SKM-1 (cell line): ENCODE measurements around the gene CYP27A1.

Experiments used
- DNase-seq: peaks from one replicate; lab custom pipeline; 2025; ENCODE audit not compliant: unreplicated experiment; lab: John Stamatoyannopoulos, UW

The CYP27A1 gene

DNA sequence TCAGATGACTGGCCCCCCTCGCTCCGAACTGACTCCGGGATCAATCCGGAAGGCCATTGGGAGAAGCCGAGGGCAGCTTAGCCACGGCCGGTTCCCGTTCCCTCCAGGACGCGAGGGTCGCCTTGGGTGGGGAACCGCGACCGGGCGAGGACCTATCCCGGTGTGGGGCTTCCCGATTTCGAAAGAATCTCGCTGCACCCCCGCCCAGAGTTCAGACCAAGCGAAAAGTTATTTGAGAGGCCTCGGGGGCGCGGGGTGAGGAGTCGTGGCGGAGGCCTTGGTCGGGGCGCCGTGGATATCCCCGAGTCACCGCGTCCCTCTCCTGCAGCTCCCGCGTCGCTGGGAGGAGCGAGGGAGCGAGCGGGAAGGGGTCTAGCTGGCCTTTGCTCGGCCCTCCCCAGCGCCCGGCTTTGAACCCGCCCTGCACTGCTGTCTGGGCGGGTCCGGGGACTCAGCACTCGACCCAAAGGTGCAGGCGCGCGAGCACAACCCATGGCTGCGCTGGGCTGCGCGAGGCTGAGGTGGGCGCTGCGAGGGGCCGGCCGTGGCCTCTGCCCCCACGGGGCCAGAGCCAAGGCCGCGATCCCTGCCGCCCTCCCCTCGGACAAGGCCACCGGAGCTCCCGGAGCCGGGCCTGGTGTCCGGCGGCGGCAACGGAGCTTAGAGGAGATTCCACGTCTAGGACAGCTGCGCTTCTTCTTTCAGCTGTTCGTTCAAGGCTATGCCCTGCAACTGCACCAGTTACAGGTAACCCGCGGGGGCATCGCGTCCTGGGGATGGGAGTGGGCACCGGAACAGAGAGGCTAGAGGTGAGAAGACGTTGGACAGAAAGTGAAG lies at the start of gene CYP27A1:
CYP27A1 (plus strand) TSS at position 457 of the 837 bp plus-strand sequence; CDS start at position 493, 36 bp downstream.
- no peak for DNase-seq

DNA sequence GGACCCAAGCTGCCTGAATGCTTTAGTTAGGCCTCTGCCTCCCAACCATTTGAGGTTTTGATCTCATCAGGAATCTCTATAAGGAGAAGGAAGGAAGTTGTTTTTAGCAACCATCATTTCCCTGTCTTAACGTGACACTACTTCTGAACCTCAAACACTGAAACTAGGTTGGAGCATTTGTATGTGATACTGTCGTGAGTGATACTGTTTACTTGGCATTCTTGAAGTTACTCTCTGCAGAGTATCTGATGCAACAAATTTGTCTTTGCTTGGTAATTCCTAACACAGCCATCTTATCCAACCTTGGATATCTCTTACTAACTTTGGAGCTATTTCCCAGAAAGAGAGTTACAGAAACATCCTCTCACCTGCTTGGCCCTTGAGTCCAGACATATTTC lies 49.2 kb upstream of the CYP27A1 start:
- no peak for DNase-seq

DNA sequence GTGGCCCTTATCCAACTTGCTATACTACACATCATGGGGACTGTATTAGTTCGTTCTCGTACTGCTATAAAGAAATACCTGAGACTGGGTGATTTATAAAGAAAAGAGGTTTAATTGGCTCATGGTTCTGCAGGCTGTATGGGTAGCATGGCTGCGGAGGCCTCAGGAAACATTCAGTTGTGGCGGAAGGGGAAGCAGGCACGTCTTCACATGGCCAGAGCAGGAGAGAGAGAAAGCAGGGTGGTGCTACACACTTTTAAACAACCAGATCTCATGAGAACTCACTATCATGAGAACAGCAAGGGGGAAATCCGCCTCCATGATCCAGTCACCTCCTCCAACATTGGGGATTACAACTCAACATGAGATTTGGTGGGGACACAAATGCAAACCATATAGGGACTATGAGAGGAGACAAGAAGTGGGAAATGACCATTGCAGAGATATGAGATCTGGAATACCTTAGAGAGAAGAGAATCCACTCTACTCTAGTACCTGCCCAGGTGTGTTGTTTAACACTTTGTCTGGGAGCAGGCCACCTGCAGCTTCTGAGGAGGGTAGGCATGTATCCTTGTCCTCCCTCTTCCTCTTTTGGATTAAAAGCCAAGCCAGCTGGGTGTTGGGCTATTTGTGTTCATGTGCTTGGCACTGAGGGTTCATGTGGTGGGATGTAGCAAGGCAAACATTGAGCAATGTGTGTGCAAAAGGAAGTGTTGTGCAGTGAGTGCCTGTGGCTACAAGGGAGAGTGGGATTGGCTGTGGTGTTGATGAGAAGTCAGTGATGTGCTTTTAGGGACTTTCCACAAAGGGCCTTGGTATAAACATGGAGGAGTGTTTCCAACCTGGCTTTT lies 48.6 kb upstream of the CYP27A1 start:
- DNase-seq = peak; percentile 90

DNA sequence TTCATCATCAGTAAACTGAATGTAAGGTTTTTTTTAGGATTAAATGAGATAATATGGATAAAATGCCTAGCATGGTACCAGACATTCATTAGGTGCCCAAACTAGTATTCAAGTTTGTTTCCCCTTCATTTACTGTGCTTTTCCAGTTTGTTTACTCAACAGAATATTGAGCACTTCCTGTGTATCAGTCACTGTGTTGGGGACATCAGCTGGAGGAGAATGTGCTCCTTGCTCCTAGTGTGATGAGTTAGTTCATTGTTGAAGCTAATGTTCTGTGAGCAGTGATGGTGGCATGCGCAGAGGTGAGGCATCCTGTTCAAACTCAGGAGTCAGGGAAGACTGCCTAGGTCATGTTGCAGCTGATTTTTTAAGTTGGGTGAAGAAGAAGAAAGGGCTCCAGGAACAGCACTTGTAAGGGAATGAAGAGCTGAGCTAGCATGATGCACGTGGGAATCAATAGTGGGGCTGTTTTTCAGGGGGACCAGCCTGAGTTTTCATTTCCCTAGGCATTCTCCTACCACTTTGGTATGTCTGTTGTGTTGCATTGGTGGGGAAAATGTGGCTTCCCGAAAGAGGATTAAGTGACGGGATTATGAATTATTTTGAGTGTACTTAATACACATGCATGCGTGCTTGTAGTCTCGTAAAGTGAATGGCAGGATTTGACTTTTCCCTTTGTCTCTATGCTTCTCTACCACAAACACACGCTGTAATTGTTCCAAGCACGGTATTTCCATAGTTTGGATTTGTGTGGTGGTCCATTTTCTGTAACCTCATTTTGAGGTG lies 47.6 kb upstream of the CYP27A1 start:
- no peak for DNase-seq

DNA sequence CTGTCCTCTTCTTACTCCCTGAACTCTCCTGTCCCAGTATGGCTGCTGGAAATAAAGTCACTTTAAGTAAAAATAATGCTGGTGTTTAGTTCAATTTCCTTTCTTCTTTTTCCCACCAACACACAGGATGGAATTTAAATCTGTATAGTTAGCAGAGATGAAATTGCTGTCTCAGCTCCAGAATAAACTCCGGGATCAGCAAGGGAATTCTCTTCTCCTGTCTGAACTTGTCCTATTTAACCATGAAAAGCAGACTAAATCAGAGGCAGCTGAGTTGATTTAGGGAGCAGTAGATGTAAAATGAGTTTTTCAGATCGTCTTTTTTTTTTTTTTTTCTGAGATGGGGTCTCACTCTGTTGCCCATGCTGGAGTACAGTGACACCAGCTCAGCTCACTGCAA lies 45.4 kb upstream of the CYP27A1 start:
- DNase-seq = no peak

DNA sequence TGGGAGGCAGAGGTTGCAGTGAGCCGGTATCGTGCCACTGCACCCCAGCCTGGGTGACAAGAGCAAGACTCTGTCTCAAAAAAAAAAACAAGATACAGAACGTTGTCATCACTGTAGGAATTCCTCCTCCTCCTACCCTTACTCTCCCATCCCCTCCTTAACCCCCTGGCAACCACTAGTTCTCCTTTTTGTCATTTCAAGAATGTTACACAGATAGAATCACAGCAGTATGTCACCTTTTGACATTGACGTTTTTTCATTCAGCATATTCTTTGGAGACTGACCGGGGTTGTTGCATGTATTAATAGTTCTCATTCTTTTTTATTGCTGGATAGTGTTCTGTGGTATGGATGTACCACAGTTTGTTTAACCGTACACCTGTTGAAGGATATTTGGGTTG lies 38.9 kb upstream of the CYP27A1 start:
- peak; percentile 11 for DNase-seq

DNA sequence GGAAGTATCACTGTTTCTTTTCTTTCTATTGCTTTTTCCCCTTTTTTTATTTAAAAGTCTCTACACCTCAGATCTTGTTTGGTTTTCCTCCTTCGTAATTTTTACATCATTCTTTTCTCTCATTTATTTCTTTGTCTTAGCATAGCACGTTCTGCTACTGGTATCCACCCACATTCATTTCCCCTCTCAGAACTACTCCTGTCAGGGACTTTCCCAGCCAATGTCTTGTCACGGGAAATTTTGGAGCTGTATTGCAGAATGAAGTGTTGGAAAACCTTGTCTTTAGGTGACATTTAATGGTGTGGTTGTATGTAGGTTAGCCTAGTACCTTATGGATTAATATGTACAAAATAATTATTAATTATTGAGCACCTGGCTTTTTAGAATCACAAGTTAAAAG lies 37.3 kb upstream of the CYP27A1 start:
- DNase-seq = no peak

DNA sequence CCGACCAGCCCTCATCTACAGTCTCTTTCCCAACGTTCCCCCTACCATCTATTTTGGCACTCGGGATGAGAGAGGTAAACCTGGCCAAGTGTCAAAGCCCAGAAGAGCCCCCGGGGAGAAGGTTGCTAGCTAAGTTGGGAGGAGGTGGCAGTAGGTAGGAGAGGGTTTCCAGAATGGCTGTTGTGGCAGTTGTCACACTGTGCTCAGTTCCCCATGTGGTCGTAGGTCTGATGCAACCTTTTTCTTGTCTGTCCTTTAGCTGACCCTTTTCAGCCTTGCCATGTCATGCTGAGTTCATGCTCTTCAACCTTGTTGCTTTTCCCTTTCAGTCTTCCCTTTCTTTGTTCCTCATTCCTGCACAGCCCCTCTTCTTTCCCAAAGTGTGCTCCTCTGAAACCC lies 36.8 kb upstream of the CYP27A1 start:
- peak; percentile 92 for DNase-seq

DNA sequence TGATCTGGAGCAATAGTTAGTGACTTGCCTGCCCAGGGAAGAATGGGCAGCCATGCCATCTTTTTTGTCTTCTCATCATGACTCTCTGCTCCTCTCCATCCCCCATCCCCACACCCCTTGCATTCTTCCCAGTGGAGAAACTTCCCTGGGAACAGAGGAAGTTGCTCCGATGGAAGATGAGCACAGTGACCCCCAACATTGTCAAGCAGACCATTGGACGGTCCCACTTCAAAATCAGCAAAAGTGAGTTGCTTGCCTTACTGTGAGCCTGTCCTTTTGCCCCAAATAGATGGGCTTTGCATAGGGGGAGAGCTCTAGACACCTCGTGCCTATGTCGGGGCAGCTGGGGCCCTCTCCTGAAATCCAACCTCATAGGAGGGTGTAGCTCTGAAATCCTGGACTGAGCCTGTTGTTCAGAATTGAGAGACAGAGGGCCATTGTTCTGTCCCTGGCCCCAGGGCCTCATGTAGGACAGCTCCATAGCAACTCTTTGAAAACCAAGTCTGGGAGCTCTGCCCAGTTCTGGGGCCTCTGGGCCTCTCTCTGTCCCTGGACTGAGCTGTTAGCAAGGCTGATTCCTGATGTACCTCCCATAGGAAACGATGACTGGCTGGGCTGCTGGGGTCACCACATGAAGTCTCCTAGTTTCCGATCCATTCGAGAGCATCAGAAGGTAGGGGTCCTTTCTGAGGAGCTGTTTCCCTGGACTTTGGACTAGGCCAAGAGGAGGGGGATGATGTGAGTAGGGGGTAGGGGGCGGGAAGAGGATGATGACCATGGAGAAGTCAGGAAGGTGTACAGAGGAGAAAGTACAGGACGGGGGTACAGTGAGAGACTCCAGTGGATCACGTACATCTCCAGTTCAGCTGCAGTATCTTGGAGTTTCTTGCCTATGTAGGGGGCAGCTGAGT lies 36.1 kb upstream of the CYP27A1 start:
- DNase-seq = no peak

DNA sequence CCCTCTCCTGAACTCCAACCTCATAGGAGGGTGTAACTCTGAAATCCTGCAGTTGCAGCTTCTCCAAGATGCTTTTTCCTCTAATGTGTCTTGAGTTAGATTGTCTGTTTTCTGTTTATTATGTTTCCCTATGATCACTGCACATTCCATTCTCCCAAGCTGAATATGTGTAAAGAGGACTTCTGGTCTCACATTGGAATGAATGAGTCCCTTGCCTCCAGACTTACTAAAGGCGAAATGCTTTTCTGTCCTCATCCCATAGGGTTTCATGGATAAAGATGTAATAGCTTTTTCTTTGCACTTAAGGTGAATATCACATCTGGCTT lies 35.5 kb upstream of the CYP27A1 start:
- no peak for DNase-seq

DNA sequence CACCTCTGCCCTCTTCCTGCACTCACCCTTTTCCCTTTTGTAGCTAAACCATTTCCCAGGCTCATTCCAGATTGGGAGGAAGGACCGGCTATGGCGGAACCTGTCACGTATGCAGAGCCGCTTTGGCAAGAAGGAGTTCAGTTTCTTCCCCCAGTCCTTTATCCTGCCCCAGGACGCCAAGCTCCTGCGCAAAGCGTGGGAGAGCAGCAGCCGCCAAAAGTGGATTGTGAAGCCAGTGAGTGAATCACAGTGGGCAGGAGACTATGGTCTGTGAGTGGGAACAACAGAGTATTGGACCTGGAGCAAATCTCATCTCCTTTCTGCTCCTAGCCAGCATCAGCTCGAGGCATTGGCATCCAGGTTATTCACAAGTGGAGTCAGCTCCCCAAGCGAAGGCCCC lies 35.0 kb upstream of the CYP27A1 start:
- no peak for DNase-seq

DNA sequence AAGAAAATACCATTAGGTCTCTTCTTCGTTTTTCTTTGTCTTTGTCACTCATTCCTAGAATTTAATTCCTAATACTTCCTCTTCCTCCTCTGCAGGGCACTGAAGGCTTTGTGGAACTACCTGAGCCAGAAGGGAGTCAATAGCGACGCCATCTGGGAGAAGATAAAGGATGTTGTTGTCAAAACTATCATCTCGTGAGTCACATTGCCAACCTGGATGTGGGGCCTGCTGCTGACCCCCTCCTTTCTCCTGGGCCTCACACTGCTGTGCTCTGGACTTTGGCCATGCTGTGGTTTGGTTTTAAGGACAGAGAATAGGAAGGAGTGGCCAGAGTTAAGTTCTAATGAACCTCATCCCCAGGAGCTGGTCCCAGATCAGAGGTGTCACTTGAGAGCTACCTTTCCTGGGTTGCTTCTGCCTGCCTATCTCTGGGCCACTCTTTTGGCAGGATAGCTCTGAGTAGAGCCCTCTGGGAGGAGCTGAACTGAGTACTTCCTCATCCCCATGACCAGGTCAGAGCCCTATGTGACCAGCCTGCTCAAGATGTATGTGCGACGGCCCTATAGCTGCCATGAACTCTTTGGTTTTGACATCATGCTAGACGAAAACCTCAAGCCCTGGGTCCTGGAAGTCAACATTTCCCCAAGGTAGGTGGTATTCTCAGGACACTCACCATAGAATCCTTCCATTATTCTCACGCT lies 33.1 kb upstream of the CYP27A1 start:
- no peak for DNase-seq

DNA sequence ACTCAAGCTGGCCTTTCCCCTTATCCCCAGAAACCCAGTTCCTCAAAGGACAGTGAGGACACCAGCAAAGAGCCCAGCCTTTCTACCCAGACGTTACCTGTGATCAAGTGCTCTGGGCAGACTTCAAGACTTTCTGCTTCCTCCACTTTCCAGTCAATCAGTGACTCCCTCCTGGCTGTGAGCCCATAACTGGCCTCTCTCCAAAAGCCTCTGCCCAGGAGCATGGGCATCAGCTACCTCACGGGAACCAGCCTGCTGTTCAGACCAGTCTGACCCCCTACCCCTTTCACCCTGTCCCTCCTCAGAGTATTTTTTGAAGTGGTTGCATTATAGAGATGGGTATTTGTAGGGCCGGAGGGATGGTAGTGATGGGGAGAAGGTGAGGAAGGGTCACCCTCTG lies 27.7 kb upstream of the CYP27A1 start:
- no peak for DNase-seq

DNA sequence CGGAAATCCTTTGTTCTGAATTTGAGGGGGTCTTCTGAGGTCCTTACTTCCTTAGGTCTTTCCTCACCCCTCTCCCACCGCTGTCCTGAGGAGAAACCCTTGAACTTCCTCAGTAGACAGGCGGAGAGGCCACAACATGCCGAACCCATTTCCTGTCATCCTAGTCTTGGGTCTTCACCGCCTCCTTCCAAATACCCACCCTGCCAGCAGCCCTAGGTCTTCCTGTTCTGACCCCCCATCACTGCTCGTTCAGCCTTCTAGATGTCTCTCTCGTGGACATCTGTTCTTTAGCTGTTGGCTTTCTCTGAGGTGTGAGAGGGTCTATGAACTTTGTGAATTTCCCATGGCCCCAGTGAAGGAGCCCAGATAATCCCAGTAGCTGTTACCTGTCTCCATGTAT lies 27.2 kb upstream of the CYP27A1 start:
- no peak for DNase-seq

DNA sequence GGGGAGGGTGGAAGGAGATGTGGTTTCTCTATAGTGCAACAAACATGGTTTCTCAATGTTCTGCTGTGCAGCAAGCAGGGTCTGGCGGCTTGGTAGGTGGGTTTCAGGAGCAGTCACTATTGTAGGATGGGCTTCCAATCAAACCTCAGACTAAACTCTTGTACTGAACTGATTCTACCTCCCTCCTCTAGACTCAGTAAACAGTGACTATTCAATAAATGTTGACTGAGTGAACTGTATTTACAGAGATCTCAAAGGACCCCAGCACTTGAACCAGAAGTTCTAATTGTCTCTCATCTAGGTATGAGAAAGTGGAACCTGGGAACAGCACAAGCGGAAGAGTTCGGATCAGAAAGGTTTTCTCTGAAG lies 26.8 kb upstream of the CYP27A1 start:
- DNase-seq = no peak

DNA sequence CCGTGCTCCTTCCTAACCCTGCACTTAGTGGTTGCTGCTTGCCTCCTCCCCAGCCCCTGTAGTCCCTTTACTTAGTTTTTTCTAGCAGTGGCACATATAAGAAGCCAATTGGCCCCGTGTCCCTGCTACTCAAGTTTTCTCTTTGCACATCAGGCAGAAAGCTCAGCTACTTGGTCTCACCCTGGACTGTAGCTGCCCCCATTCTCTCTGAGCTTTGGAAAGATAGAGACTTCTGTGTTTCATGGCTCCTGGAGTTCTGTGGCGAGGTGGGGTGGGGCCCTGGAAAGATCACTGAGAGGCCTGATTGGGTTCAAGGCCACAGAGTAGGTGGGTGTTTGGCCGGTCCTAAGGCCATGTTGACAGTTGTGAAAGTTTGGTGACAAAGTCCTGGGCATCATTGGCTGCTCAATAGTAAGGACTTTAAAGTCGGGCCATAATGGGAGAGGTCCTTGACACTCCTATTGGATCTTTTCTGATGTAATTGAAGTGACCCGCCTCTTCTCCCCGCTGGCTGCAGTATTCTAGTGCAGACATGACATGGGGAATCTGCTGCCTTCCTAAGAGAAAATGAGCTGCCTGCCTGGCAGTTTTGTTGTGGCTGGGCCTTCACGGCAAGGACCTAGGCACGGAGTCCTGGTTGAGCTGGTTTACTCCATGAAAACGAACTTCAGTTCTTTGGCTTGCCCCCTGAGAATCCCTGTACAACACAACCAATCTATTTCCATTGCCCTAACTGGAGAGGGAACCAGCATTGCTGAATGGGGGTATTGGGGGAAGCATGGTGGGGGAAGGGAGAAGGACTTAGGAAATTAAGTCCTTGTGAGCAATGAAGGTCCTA lies 26.2 kb upstream of the CYP27A1 start:
- DNase-seq = no peak

DNA sequence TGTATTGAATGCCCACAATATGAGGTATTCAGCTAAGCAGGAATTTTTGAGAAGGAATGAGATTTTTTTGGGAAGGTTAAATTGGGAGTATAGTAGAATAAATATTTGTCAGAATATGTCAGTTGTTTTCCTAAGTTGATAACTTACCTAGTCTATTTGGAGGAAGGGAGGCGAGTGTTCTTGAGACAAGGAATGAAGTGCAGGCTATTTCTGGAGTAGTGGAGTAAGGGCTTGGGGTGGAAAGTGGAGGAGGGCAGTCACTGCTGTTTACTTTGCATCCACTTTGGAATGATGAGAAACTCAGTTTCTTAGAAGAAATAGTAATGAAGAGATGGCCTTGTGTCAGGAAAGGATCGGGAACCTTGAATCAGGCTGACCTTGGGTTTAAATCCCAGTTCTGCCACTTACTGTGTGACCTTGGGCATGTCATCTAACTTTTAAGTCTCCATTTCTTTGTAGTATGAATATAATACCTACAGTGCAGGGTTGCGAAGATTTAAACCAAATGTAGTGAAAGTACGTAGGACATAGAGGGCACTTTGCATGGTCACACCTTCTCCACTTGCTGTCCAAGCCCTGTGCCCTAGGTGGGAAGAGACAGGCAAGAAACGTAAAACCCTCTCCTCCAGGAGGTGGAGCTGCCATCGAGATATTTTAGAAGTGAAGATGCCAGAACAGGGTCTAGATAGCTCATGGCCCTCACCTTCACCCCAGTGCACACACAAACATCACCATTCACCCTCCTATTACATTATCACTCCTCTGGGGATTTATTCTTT lies 25.2 kb upstream of the CYP27A1 start:
- no peak for DNase-seq

DNA sequence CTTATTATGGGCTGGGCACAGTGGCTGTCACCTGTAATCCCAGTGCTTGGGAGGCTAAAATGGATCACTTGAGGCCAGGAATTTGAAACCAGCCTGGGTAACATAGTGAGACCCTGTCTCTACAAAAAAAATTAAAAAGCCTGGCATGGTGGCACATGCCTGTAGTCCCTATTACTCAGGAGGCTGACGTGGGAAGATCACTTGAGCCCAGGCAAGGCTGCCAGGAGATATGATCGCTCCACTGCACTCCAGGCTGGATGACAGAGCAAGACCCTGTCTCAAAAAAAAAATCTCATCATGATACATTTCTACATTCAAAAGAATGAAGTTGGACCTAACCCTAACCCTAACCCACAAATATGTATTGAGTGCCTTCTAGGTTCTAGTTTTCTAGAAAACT lies 20.2 kb upstream of the CYP27A1 start:
- DNase-seq = no peak
